H1 (cell line): ENCODE results near the gene TNFRSF8. TPM values are rescaled to one million over a fixed set of nuclear protein-coding genes. Genes with fewer than 3 reads are reported as not detected.

Source experiments
- ASH2L ChIP-seq: fragments of 200-600, 300-600 bp; sonication (generic); IDR thresholded peaks from one replicate; pipeline ENCODE4 v1.7.1; 2017; ENCODE audit warnings: low read length
- PHF8 ChIP-seq: fragments of 200-600 bp; sonication (generic); conservative IDR thresholded peaks from 2 replicates; pipeline ENCODE4 v1.7.1; 2012; ENCODE audit warnings: low read depth, mild to moderate bottlenecking, inconsistent platforms, low read length, moderate library complexity
- polyA plus RNA-seq, 7 experiments: library from polyadenylated mRNA; depleted of rRNA in 3 of 7; stranded (reverse) in 5 of 7; unstranded in 2 of 7; fragments of >200 nt in 5 of 7; fragments of 200-250 nt in 2 of 7; gene quantifications; 1 replicate in 5 of 7; 2 replicates in 1 of 7; 4 replicates in 1 of 7; pipeline versions ENCODE4 v1.2.1 to v1.2.3, GENCODE V29; 2011 to 2013; ENCODE audit warnings: missing spikeins in 2 of 7, mixed read lengths in 2 of 7
- total RNA-seq: library from RNA; stranded (reverse); fragmentation: NEBNext Ultra II Directional; extraction: Animal tissue kit (Norgen Biotek cat#: 25700); gene quantifications from 2 replicates; pipeline ENCODE4 v1.2.1, GENCODE V29; 2021

Gene TNFRSF8
- total and polyA plus RNA-seq, 2 of the 8 experiments (the other 6 are each of a cell fraction or from before 2014, with no cell fraction given): 23.2 to 32.7 TPM

- no peak for TF ChIP-seq PHF8
- no peak for TF ChIP-seq ASH2L
These were observed 113.4 kb downstream of the TNFRSF8 start (continued) for GRCh38 chr1:12176298-12177118.
